BLaER1 treated with 17β-estradiol and CSF1 and Interleukin-3, amounts not matched to agents 10 nM and 100 nM (cell line): ENCODE data around the gene PRSS12.

Experiments used
- H3K27ac ChIP-seq, 11 experiments: shearing (Covaris generic); formaldehyde crosslinking; 2 replicates each; pipeline ENCODE4 v1.8.1; 2022
- H3K27me3 ChIP-seq, 11 experiments: shearing (Covaris generic); formaldehyde crosslinking; 2 replicates each; pipeline ENCODE4 v1.8.1; 2022
- H3K36me3 ChIP-seq, 11 experiments: shearing (Covaris generic); formaldehyde crosslinking; 2 replicates each; pipeline ENCODE4 v1.8.1; 2022
- H3K4me1 ChIP-seq, 10 experiments: shearing (Covaris generic); formaldehyde crosslinking; 2 replicates each; pipeline ENCODE4 v1.8.1; 2022
- H3K4me2 ChIP-seq, 11 experiments: shearing (Covaris generic); formaldehyde crosslinking; 2 replicates each; pipeline ENCODE4 v1.8.1; 2022
- H3K4me3 ChIP-seq, 10 experiments: shearing (Covaris generic); formaldehyde crosslinking; 2 replicates each; pipeline ENCODE4 v1.8.1; 2022
- H3K9ac ChIP-seq, 11 experiments: shearing (Covaris generic); formaldehyde crosslinking; 2 replicates each; pipeline ENCODE4 v1.8.1; 2022
- H3K9me3 ChIP-seq, 11 experiments: shearing (Covaris generic); formaldehyde crosslinking; replicated peaks in 1 of 11; 2 replicates each; pipeline ENCODE4 v1.8.1; 2022
- H4K20me1 ChIP-seq, 11 experiments: shearing (Covaris generic); formaldehyde crosslinking; 2 replicates each; pipeline ENCODE4 v1.8.1; 2022
- Cebpa-rat ChIP-seq, 11 experiments: shearing (Covaris generic); IDR thresholded peaks; 2 replicates each; pipeline ENCODE4 v1.8.1; 2022

The PRSS12 gene

DNA sequence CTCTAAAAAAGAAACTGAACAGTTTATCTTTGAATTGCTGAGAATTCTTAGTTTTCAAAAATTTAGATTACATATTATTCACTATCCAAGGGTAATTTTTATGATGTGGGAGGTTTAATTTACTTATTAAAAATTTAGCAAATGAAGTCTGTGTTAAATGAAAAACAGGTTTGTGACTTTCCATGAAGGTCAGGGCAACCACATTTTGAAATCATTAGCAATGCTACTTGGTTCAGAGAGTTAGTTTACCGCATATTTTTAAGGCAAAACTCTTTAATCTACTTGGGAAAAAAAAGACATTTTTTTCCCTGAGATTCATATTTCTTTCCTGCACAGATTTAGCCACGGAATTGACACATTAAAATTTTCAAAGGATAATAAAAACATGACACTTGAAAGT is 37.3 kb upstream of the PRSS12 start:
- H4K20me1 ChIP-seq, result no peaks in the 10 kb centered on the region
- no peaks in the 10 kb centered on the region for H3K36me3 ChIP-seq
- no peaks in the 10 kb centered on the region for H3K27me3 ChIP-seq
- H3K4me2 ChIP-seq, result no peak overlapping the region
- no peak for TF ChIP-seq Cebpa-rat (IDR thresholded peaks at IDR 0.05)
- H3K27ac ChIP-seq, result no peak overlapping the region
- H3K4me3 ChIP-seq, result no peak overlapping the region
- H3K4me1 ChIP-seq, result no peaks in the 10 kb centered on the region
- H3K9me3 ChIP-seq, result peaks cover 9 to 27% (median 18%) of the 10 kb centered on the region in 11 experiments; a peak in 19 of 22 replicates
- no peak overlapping the region for H3K9ac ChIP-seq

DNA sequence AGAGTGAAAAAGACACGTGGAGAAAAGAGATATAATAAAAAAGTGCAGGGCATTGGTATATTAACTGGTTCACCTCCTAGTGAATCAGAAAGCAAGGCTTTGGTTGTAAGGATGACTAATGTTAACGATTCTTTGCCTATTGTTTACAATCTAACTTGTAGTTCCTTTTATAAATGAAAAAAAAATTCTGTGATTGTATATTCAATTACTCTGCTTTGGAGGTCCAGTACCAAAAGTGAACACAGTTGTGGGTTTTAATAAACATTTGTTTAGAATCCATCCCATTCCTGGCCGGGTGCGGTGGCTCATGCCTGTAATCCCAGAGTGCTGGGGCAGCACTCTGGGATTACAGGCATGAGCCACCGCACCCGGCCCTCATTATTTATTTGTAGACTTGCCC is 36.9 kb upstream of the PRSS12 start:
- no peak overlapping the region for H3K9ac ChIP-seq
- no peak overlapping the region for H3K4me2 ChIP-seq
- TF ChIP-seq Cebpa-rat (IDR thresholded peaks at IDR 0.05), result no peak

DNA sequence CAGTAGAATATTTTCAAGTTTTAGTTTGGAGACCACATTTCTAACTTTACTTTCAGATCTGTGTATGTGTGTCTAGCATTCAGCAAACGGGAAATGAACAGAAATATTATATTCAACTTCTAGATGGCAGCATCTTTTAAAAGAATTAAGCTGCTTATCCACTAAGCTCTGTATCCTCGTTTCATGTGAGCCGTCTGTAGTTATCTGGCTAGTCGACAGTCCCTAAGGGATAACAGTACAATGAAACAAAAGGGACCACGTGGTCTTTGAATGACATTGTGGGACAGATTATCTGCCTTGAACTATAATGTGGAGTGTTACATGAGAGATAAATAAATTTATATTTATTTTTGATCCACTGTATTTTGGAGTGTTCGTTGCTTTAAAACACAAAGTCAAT is 35.8 kb upstream of the PRSS12 start:
- H4K20me1 ChIP-seq, result no peaks in the 10 kb centered on the region
- no peaks in the 10 kb centered on the region for H3K4me1 ChIP-seq
- no peaks in the 10 kb centered on the region for H3K27me3 ChIP-seq
- no peak for TF ChIP-seq Cebpa-rat (IDR thresholded peaks at IDR 0.05)
- H3K9me3 ChIP-seq, result peaks cover 9 to 27% (median 18%) of the 10 kb centered on the region in 11 experiments; a peak in 19 of 22 replicates
- no peak overlapping the region for H3K4me3 ChIP-seq
- no peaks in the 10 kb centered on the region for H3K36me3 ChIP-seq
- no peak overlapping the region for H3K4me2 ChIP-seq
- no peak overlapping the region for H3K9ac ChIP-seq
- no peak overlapping the region for H3K27ac ChIP-seq

More for the DNA sequence above, 36.9 kb upstream of the PRSS12 start:
- Histone ChIP-seq H3K4me1 (no peaks in the 10 kb centered on the region), H4K20me1 (no peaks in the 10 kb centered on the region), H3K9me3 (peaks cover 9 to 27% (median 18%) of the 10 kb centered on the region in 11 experiments; a peak in 19 of 22 replicates), H3K27me3 (no peaks in the 10 kb centered on the region), H3K27ac (no peak overlapping the region), H3K4me3 (no peak overlapping the region), H3K36me3 (no peaks in the 10 kb centered on the region)

DNA sequence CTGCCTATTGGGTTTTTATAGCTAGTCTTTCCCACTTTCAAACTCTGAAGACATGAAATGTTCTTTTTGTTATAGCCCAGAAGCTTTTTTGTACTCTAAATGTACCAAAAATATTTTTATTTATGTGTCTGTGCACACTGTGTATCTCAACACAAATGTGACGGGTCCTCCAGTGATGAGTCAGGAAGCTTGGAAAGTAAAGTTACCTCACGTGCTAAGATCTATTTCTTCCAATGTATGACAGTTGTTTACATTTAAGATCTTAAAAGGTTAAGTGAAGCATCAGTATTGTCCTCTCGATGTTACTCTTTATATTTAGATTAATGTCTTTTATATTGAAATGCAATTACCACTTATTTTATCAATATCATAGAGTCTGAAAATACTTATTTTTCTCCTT is 29.1 kb upstream of the PRSS12 start:
- Histone ChIP-seq H3K9ac (no peak overlapping the region), H3K27me3 (no peaks in the 10 kb centered on the region), H3K9me3 (peaks cover 0 to 15% (median 5%) of the 10 kb centered on the region in 11 experiments; a peak in 10 of 22 replicates), H3K4me1 (no peaks in the 10 kb centered on the region), H3K27ac (no peak overlapping the region), H3K4me2 (no peak overlapping the region), H3K36me3 (no peaks in the 10 kb centered on the region), H4K20me1 (no peaks in the 10 kb centered on the region), H3K4me3 (no peak overlapping the region)
- no peak for TF ChIP-seq Cebpa-rat (IDR thresholded peaks at IDR 0.05)

DNA sequence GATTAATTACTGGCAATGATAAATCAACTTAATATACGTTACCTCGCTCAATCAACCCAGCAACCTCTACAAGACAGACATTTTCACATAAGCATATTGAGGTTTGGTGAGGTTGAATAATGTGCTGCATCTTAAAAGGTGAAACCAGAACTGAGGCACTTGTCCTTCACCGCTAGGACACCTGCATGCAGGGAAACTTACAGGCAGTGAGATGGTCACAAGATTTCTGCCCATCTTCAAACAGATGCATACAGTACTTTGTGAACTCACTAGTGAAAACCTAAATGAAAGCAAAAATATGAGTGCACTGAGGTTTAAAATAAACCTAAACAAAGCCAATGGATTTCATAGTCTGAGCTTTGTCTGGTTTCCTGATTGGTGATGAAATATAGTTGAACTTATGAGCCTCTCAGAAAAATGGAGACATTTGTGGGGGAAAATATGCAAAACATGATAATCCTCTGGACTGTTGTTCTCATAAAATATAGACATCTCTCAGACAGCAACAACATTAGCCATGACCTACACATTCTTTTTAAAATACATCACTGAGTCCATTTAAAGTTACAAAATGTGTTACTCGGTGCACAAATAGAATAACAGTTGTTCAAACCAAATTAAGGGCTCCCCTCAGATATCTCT is 20.9 kb upstream of the PRSS12 start:
- Histone ChIP-seq H3K4me1 (no peaks in the 10 kb centered on the region), H3K9ac (no peak overlapping the region), H4K20me1 (no peaks in the 10 kb centered on the region), H3K4me3 (no peak overlapping the region), H3K4me2 (no peak overlapping the region), H3K27ac (no peak overlapping the region), H3K36me3 (no peaks in the 10 kb centered on the region), H3K27me3 (no peaks in the 10 kb centered on the region), H3K9me3 (no peaks in the 10 kb centered on the region)
- TF ChIP-seq Cebpa-rat (IDR thresholded peaks at IDR 0.05), result no peak

DNA sequence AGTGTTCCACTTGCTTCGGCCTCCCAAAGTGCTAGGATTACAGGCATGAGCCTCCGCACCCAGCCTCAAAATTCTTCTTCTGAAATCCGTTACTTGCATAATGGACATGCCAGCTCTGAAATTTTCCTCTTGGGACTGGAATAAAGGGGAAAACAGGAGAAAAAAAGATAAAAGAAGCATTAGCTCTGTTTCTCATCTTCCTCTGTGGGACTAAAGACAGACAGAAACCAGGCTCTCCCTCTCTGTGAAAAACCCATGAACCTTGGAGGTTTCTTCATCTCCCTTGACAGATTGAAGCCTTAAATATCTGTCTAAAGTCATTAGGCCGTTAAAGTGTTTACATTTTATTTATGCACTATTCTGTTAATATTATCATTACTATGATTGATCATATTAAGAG is 19.4 kb upstream of the PRSS12 start:
- Histone ChIP-seq H3K27me3 (no peaks in the 10 kb centered on the region), H3K27ac (no peak overlapping the region), H3K4me2 (no peak overlapping the region), H3K9ac (no peak overlapping the region), H3K4me3 (no peak overlapping the region), H3K9me3 (no peaks in the 10 kb centered on the region), H3K36me3 (no peaks in the 10 kb centered on the region), H4K20me1 (no peaks in the 10 kb centered on the region), H3K4me1 (0 out of 20 replicates have a peak, but pooled peaks cover 0 to 4% (median 0%) of the 10 kb centered on the region in 10 experiments)
- no peak for TF ChIP-seq Cebpa-rat (IDR thresholded peaks at IDR 0.05)

DNA sequence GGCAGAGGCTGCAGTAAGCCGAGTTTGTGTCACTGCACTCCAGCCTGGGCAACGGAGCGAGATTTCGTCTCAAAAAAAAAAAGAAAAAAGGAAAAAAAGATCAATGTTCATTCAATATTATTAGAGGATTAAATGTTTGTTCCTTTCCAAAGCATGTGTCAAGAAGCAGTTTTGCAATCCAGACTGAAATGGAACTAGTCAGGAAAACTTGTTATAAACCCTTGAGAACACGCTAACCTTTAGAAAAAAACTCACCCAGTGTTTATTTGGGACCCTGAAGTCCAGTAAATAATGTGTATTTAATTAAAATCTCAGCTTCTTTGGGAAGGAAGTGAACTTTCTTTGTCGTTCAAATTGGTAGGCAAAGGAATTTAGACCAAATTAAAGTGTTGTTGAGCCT is 16.4 kb upstream of the PRSS12 start:
- no peaks in the 10 kb centered on the region for H3K36me3 ChIP-seq
- no peak overlapping the region for H3K9ac ChIP-seq
- no peaks in the 10 kb centered on the region for H3K9me3 ChIP-seq
- no peak overlapping the region for H3K27ac ChIP-seq
- H3K27me3 ChIP-seq, result no peaks in the 10 kb centered on the region
- no peak overlapping the region for H3K4me3 ChIP-seq
- no peak for TF ChIP-seq Cebpa-rat (IDR thresholded peaks at IDR 0.05)
- no peaks in the 10 kb centered on the region for H4K20me1 ChIP-seq
- H3K4me1 ChIP-seq, result 0 out of 20 replicates have a peak, but pooled peaks cover 0 to 4% (median 0%) of the 10 kb centered on the region in 10 experiments
- H3K4me2 ChIP-seq, result no peak overlapping the region

DNA sequence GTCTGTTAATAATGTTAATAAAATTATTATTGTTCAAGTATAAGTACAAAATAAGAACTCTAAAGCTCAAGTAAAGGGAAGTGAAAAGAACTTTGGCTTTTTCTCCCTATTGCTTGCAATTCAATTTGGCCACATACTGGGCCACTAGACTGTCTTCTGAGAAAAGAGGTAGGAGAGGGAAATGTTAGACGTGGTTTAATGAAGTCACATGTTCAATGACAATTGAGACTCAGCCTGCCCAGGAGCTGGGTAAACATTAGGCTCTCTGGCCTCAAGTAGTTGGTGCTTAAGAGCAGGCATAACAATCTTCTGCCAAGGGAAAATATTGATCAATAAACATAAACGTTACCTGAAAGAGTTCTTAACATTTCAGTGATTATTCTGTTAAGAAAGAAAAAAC is 15.1 kb upstream of the PRSS12 start:
- no peak overlapping the region for H3K4me2 ChIP-seq
- H3K4me3 ChIP-seq, result no peak overlapping the region
- no peaks in the 10 kb centered on the region for H4K20me1 ChIP-seq
- 0 out of 20 replicates have a peak, but pooled peaks cover 0 to 4% (median 0%) of the 10 kb centered on the region in 10 experiments for H3K4me1 ChIP-seq
- no peak overlapping the region for H3K9ac ChIP-seq
- no peaks in the 10 kb centered on the region for H3K27me3 ChIP-seq
- no peaks in the 10 kb centered on the region for H3K36me3 ChIP-seq
- H3K9me3 ChIP-seq, result no peaks in the 10 kb centered on the region
- H3K27ac ChIP-seq, result no peak overlapping the region
- TF ChIP-seq Cebpa-rat (IDR thresholded peaks at IDR 0.05), result no peak

DNA sequence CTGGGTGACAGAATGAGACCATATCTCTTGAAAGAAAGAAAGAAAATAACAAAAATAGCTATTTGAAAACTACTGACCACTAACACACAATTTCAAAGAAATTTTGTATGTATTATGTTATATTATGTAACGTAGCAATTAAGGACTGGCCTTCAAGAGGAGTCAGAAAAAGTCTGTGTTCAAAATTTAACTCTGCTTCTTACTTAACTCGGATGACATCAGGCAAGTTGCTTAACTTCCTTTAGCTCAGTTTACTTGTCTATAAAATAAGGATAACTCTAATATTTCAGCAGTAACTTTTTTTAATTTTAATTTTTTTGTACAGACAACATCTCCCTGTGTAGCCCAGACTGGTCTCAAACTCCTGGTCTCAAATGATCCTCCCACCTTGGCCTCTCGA is 14.6 kb upstream of the PRSS12 start:
- Histone ChIP-seq H3K27ac (no peak overlapping the region), H4K20me1 (no peaks in the 10 kb centered on the region), H3K4me1 (0 out of 20 replicates have a peak, but pooled peaks cover 0 to 4% (median 0%) of the 10 kb centered on the region in 10 experiments), H3K9me3 (no peaks in the 10 kb centered on the region), H3K27me3 (no peaks in the 10 kb centered on the region), H3K4me3 (no peak overlapping the region), H3K9ac (no peak overlapping the region), H3K36me3 (no peaks in the 10 kb centered on the region), H3K4me2 (no peak overlapping the region)
- TF ChIP-seq Cebpa-rat (IDR thresholded peaks at IDR 0.05), result no peak

DNA sequence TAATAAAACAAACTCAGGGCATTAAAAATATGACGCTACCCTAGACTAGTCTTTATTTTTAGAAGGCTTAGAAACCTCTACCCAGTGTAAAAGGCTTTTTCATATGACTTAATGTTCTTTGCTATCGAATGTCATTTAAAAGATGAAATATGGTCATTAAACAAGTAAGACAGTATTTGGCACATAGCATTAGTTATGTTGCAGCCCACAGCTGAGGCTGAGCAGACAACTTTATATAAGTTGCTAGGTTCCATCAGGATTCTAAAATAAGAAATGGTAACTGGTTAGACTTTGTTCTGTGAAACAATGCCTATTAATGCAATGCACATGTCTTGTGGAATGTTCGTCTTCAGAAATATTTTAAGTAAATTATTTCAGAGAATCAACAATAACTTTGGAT is 10.4 kb upstream of the PRSS12 start:
- no peak for TF ChIP-seq Cebpa-rat (IDR thresholded peaks at IDR 0.05)
- Histone ChIP-seq H3K4me3 (no peak overlapping the region), H3K4me1 (0 out of 20 replicates have a peak, but pooled peaks cover 0 to 3% (median 0%) of the 10 kb centered on the region in 10 experiments), H3K36me3 (no peaks in the 10 kb centered on the region), H3K9ac (no peak overlapping the region), H4K20me1 (no peaks in the 10 kb centered on the region), H3K27me3 (no peaks in the 10 kb centered on the region), H3K9me3 (no peaks in the 10 kb centered on the region), H3K4me2 (no peak overlapping the region), H3K27ac (no peak overlapping the region)
